NCI-H510A (cell line): ENCODE measurements around the gene CCDC141.
"Not testable (repeated sequence)": the region's sequence is repeated elsewhere in the genome, so short reads cannot be mapped to it uniquely, and the experiment has no call there.

Experiments used
- DNase-seq: peaks from one replicate; lab custom pipeline; 2025; lab: John Stamatoyannopoulos, UW

The CCDC141 gene

DNA sequence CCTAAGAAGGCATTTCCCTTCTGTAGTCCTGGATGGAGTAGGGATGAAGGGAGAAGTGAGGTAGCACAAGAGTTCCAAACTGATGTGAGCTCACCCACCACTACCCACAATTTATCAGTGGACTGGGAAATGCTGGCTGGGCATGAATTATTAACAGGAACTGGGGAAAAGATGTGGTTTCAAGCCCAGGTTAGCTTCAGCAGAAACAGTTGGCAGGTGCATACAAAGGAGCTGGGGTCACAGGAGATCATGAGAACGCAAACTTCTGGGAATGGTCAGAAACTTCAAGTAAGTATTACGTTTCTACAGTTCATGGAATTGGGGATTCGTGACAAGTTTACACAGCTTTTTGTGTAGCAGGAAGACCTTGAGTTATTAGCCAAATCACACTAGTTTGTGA lies 5.4 kb downstream of the CCDC141 start:
- no peak for DNase-seq

DNA sequence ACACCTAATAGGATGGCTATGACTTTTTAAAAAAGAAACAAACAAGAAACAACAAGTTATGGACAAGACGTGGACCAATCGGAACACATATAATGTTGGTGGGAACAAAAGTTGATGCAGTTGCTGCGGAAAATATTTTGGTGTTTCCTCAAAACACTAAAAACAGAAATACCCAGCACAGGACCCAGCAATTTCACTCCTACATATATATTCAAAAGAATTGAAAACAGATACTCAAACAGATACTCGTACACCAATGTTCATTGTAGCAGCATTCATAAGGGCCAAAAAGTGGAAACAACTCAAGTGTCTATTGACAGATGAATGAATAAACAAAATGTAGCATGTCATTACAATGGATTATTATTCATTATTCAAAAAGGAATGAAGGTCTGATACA lies 12.1 kb downstream of the CCDC141 start:
- DNase-seq = no peak

GRCh38 chr2:179036353-179036905 lies 13.5 kb downstream of the CCDC141 start:
- no peak for DNase-seq

DNA sequence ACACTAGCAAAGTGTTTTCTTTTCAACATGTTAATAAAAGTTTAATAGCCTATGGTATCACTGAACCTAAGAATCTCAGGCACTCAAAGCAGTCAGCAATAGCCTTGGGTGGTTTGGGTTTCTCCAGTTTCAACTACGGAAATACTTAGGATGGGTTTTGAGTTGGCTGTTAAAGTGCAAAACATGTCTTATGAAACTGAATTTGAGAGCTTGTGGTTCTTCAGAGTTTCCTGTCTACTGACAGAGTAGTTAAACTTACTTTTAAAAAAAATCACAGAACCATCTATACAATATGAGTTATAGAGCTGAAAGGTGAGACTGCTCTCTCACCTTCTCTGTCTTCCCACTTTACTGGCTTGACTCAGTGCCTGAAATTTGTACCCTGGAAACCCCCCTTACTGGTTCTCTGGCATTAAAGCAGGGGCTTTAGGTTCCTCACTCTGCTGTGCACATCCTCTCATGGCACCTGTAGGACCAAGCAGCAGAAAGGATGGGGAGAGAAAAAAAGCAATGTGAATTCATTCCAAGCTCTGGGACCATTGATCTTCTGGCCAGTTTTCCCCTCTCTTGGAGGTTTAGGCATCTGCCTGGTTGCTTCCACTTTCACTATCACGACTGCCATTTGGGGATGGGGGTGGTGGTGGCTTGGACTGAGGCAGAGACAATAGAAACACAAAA lies 18.1 kb downstream of the CCDC141 start:
- DNase-seq = no peak

- no peak for DNase-seq
Measured at GRCh38 chr2:179024445-179024844, 25.5 kb downstream of the CCDC141 start.

DNA sequence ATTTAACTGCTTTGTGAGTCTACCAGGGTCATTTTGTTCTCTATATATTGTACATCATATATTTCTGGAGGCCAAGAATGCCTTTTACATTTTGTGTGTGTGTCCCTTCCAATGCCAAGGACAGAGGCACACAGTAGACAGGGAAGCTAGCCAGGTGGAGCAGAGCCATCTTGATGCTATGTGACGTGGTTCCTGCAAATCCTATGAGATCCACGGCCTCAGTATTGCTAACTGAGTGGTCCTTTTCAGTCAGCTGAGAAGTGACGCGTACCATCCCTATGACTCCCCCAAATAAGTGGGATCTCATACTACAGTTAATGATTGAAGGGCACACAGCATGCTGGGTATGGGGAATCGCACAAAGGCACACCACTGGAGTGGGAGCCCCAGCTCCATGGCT lies 27.3 kb downstream of the CCDC141 start:
- DNase-seq = no peak

DNA sequence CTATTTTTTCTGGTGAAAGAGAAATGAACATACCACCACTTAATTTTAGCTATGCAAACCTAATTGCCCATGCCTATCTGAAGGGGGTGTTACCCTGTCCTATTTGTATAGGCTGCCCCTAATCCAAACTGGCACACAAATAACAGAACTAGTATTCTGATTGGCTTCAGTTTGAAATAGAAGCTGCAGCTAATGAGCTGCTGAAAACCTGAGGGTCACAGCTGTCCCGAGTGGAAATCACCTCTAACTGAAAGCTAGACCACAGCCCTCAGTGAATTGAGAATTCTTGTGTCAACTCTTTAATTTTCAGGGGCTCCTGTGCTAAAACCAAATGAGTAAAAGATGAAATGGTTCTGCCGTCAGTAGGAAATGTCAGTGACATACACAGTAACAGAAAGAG lies 28.7 kb downstream of the CCDC141 start:
- no peak for DNase-seq

DNA sequence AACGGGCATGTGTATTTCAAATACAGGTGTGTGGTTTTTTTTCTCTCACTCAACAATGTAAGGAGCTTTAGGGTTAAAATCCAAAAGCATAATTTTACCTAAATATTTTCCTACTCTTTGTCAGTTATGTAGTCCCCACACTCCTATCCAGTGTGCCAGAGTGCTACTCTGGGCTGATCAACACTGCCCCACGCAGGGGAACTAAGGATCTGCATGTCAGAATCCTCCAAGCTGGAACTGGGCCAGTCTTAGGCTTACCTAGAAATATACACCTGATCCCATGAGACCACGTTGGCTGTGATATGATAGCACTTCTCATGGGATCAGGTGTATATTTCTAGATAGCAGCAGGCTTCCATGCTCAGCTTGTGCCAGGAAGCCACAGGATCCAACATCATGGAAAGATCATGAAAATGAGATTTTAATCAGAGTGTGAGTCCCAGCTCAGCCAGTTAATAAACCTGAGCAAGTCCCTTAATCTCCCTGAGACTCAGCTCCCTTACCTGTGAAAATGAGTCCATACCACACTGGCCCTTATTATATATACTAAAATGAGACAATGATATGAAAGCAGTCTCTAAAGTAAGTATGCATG lies 29.7 kb downstream of the CCDC141 start:
- no peak for DNase-seq

DNA sequence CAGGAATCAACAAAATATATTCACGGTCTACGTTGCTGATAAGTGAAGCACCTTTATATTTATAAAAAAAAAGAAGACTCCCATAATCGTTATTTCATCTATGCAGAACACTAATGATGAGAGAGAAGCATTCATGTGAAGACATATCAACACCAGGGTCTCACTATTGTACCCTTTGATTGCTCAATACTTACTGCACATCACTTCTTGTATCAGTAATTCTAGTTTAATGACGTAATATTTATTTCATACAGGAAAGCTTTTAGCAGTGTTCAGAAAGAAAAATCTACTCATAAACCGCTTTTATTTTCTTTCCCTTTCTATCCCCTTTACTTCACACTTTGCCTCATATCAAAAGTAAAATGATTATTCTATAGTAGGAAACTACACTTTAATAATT lies 30.7 kb downstream of the CCDC141 start:
- no peak for DNase-seq

- no peak for DNase-seq
Measured at GRCh38 chr2:179017773-179018357, 32.1 kb downstream of the CCDC141 start.

GRCh38 chr2:179014189-179014588 lies 35.7 kb downstream of the CCDC141 start:
- not testable (repeated sequence) for DNase-seq

DNA sequence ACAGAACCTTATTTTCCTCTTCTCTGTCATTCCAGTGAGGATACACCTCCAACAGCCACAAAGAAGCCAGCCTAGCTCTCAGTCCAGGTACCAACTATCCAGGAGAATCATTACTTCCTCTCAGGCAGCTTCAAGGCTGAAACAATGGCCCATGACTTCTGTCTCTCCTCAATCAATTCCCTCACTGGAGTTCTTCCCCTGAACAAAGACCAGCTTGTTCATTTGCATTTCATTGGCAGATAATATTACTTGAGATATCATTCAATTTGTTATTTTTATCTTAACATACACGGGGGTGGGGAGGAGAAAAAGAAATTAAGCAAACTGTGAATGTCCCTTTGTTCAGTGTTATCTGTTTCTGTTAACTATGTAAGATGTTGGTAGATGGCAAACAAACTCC lies 44.0 kb downstream of the CCDC141 start:
- no peak for DNase-seq

DNA sequence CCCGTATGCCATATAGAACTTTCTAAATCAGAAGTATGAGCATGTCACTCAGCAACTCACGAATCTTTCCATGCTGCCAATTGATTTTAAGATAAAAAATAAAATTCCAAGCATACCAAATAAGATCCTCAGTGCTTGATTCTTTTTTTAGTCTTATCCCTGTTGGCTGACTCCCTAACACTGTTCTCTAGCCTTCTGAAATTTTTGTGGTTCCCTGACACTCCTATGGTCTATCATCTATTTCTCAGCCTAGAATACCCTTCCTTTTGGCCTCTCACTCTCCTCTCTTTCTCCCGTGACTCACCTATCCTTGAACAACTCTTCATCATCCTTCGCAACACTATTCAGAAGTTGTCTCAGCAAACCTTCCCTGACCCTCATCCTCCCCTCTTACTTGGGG lies 50.5 kb downstream of the CCDC141 start:
- DNase-seq = no peak

DNA sequence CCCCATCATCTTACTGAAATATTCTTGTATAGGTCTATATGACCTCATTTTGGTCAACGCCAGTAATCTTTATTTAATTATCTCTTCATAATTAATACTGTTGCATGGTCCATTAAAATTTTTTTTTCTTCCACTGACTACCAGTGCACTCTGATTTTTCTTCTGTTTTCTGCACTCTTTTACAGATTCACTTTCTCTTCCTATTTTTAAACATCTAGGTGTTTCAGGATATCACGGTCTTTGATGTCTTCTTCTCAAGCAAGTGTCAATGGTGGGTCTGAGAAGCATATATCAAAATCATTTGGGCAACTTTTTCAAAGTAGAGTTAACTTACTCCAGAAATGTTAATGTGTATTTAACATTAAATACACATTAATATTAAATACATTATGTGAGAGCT lies 51.4 kb downstream of the CCDC141 start:
- DNase-seq = no peak

DNA sequence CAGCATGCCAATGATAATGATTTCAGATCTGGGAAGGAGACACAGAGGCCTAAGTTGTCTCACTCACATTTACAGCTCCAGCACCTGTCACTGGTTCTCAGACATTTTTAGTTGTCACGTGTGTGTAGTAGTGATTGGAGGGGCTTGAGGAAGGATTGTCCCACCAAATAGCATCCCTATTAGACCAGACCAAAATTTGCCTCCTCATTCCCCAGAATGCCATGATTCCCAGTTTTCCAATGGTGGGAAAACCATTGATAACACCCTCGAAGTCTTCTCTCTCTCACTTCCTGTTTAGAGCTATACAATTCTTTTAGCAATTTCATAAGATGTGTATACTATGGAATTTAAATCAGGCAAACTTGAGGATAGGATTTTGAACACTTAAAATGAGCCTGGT lies 52.5 kb downstream of the CCDC141 start:
- DNase-seq = no peak

- no peak for DNase-seq
Measured at GRCh38 chr2:178997067-178997466, 52.9 kb downstream of the CCDC141 start.

DNA sequence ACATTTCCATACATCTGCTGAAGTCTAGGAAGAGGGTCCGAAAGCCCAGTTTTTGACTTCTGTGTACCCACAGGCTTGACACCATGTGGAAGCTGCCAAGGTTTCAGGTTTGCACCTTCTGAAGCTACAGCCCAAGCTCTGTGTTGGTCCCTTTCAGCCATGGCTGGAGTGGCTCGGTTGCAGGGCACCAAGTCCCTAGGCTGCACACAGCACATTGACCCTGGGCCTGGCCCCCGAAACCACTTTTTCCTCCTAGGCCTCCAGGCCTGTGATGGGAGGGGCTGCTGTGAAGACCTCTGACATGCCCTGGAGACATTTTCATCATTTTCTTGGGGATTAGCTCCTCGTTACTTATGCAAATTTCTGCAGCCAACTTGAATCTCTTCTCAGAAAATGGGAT lies 55.7 kb downstream of the CCDC141 start:
- no peak for DNase-seq

GRCh38 chr2:178993788-178994187 lies 56.1 kb downstream of the CCDC141 start:
- no peak for DNase-seq

DNA sequence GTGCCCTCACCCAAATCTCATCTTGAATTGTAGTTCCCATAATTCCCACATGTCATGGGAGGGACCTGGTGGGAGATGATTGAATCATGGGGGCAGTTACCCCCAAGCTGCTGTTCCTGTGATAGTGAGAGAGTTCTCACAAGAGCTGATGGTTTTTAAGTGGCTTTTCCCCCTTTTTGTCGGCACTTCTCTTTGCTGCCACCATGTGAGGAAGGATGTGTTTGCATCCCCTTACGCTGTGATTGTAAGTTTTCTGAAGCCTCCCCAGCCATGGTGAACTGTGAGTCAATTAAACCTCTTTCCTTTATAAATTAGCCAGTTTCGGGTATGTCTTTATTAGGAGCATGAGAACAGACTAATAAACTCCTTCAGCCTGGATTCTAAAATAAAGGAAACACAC lies 57.2 kb downstream of the CCDC141 start:
- not testable (repeated sequence) for DNase-seq

- DNase-seq = no peak
Measured at GRCh38 chr2:178990533-178991241, 59.2 kb downstream of the CCDC141 start.

GRCh38 chr2:178989424-178989823 lies 60.5 kb downstream of the CCDC141 start:
- DNase-seq = not testable (repeated sequence)

DNA sequence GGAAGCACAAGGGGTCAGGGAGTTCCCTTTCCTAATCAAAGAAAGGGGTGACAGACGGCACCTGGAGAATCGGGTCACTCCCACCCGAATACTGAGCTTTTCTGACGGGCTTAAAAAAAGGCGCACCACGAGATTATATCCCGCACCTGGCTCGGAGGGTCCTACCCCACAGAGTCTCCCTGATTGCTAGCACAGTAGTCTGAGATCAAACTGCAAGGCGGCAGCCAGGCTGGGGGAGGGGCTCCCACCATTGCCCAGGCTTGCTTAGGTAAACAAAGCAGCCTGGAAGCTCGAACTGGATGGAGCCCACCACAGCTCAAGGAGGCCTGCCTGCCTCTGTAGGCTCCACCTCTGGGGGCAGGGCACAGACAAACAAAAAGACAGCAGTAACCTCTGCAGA lies 67.3 kb downstream of the CCDC141 start:
- not testable (repeated sequence) for DNase-seq

DNA sequence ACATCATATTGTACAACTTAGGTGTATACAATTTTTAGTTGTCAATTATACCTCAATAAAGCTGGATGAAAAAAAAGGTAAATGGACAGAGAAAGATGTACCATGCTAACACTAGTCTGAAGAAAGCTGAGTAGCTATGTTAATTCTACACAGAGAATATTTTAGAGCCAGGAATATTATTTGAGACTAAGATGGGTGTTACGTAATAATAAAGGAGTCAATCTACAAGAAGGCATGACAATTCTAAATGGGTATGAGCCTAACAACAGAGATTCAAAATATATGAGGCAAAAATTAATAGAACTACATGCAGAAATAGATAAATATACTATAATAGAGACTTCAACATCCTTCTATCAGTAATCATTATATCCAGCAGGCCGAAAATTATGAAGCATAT lies 69.1 kb downstream of the CCDC141 start:
- DNase-seq = no peak
